GM12878 (cell line): ENCODE data around the gene ACE.

Experiments
- NFYB ChIP-seq: IDR thresholded peaks from 2 replicates; pipeline ENCODE4 v1.6.1; 2011; ENCODE audit warnings: low read depth, mild to moderate bottlenecking, low read length, improper control_type of control experiment, moderate library complexity; ENCODE audit not compliant: insufficient read depth
- SMARCA5 ChIP-seq: fragments of 450-650 bp; IDR thresholded peaks from 2 replicates; pipeline ENCODE4 v1.6.1; 2017; ENCODE audit warnings: mild to moderate bottlenecking

- no peak for TF ChIP-seq NFYB
- no peak for TF ChIP-seq SMARCA5
Measured at GRCh38 chr17:63481488-63481870, 4.6 kb downstream of the ACE start.
